Activated T-cell treated with anti-CD3 and anti-CD28 coated beads, Interleukin-2, amount 50 U/mL, for 72 hours (primary cell): Measurements from ENCODE around the gene BSCL2. TPM values are rescaled to one million over a fixed set of nuclear protein-coding genes. Genes with fewer than 3 reads are reported as not detected.

ENCODE experiments used
- total RNA-seq, 2 donors: library from RNA; stranded (reverse); gene quantifications; one replicate each; pipeline ENCODE4 v1.2.3, GENCODE V29; 2022

The BSCL2 gene
- total RNA-seq, 2 donors from 2014 or later = 38.4 to 40.7 TPM

Other genes with a start within 250 kb of the BSCL2 start
- 100 to 1,000 TPM in 1 of 2 donors, 10 to 100 TPM in 1; 80.3 to 131 TPM for gene AHNAK, start 160.6 kb downstream of the BSCL2 start, total RNA-seq
- 1,000 to 10,000 TPM; 2,565 to 2,667 TPM for gene EEF1G, start 133.5 kb downstream of the BSCL2 start, total RNA-seq
- 10 to 100 TPM; 32.8 to 36.8 TPM for gene TUT1, start 115.9 kb downstream of the BSCL2 start, total RNA-seq
- gene MTA2, start 105.6 kb downstream of the BSCL2 start, total RNA-seq = 100 to 1,000 TPM; 173 to 241 TPM
- gene EML3, start 94.6 kb downstream of the BSCL2 start, total RNA-seq = 100 to 1,000 TPM; 132 to 148 TPM
- gene ROM1, start 94.2 kb downstream of the BSCL2 start, total RNA-seq = 1 to 10 TPM; 5.1 to 6.7 TPM
- gene B3GAT3, start 85.4 kb downstream of the BSCL2 start, total RNA-seq = 10 to 100 TPM; 72.2 to 79.9 TPM
- gene GANAB, start 60.8 kb downstream of the BSCL2 start, total RNA-seq = 100 to 1,000 TPM; 310 to 312 TPM
- 10 to 100 TPM; 25.0 to 26.1 TPM for gene INTS5, start 54.1 kb downstream of the BSCL2 start, total RNA-seq
- gene C11orf98, start 42.2 kb downstream of the BSCL2 start, total RNA-seq = 10 to 100 TPM; 59.2 to 62.1 TPM
- gene CSKMT, start 42.1 kb downstream of the BSCL2 start, total RNA-seq = 10 to 100 TPM; 35.2 to 46.0 TPM
- gene UQCC3, start 35.8 kb downstream of the BSCL2 start, total RNA-seq = 1 to 10 TPM; 5.6 to 7.1 TPM
- 10 to 100 TPM in 1 of 2 donors, 1 to 10 TPM in 1; 9.9 to 13.0 TPM for gene LBHD1, start 35.2 kb downstream of the BSCL2 start, total RNA-seq
- 100 to 1,000 TPM; 154 to 163 TPM for gene UBXN1, start 28.4 kb downstream of the BSCL2 start, total RNA-seq
- gene LRRN4CL, start 17.9 kb downstream of the BSCL2 start, total RNA-seq = under 1 TPM; 0.12 to 0.38 TPM
- not detected for gene GNG3, start 252 bp upstream of the BSCL2 start, total RNA-seq
- 10 to 100 TPM; 56.7 to 66.8 TPM for gene HNRNPUL2, start 20.0 kb upstream of the BSCL2 start, total RNA-seq
- gene TTC9C, start 21.1 kb upstream of the BSCL2 start, total RNA-seq = 10 to 100 TPM; 67.3 to 68.9 TPM
- 10 to 100 TPM; 12.2 to 12.4 TPM for gene ZBTB3, start 46.7 kb upstream of the BSCL2 start, total RNA-seq
- 100 to 1,000 TPM; 105 to 107 TPM for gene POLR2G, start 54.2 kb upstream of the BSCL2 start, total RNA-seq
- gene TAF6L, start 64.0 kb upstream of the BSCL2 start, total RNA-seq = 10 to 100 TPM; 13.6 to 15.5 TPM
- 10 to 100 TPM; 18.8 to 23.1 TPM for gene TMEM179B, start 80.0 kb upstream of the BSCL2 start, total RNA-seq
- 10 to 100 TPM in 1 of 2 donors, 1 to 10 TPM in 1; 8.4 to 10.8 TPM for gene TMEM223, start 84.6 kb upstream of the BSCL2 start, total RNA-seq
- gene NXF1, start 98.0 kb upstream of the BSCL2 start, total RNA-seq = 100 to 1,000 TPM; 117 to 131 TPM
- gene STX5, start 124.6 kb upstream of the BSCL2 start, total RNA-seq = 10 to 100 TPM; 53.9 to 70.1 TPM
- gene TEX54, start 125.4 kb upstream of the BSCL2 start, total RNA-seq = 1 to 10 TPM in 1 of 2 donors, under 1 TPM in 1; 0.77 to 1.5 TPM
- gene WDR74, start 132.2 kb upstream of the BSCL2 start, total RNA-seq = 100 to 1,000 TPM; 101 to 104 TPM
- gene SLC3A2, start 173.5 kb upstream of the BSCL2 start, total RNA-seq = 100 to 1,000 TPM; 730 to 898 TPM
- not detected for gene CHRM1, start 213.9 kb upstream of the BSCL2 start, total RNA-seq